Gastrocnemius medialis (tissue), 4 donors: ENCODE results near the gene TSEN15. TPM values are rescaled to one million over a fixed set of nuclear protein-coding genes. Genes with fewer than 3 reads are reported as not detected.
A peak's percentile ranks its signal among the peaks of the same experiment; 100 is the strongest.
"Not testable (repeated sequence)": the region's sequence is repeated elsewhere in the genome, so short reads cannot be mapped to it uniquely, and the experiment has no call there.

Experiments used
- ATAC-seq, 2 donors: fragments of 150-250 bp; one replicate each; pipeline ENCODE4 v1.9.1; 2016
- DNase-seq, 2 donors: peaks; one replicate each; pipeline ENCODE4 v3.0.0-alpha.2; 2019
- H3K27ac ChIP-seq, 4 donors: fragments of 200-600 bp; sonication (generic); 1 replicate in 1 of 4; 2 replicates in 3 of 4; pipeline ENCODE4 v1.5.1; 2016 to 2018; ENCODE audit warnings: mild to moderate bottlenecking in 2 of 4, moderate library complexity in 1 of 4
- H3K27me3 ChIP-seq, 3 donors: fragments of 200-600 bp; sonication (generic) in 2 of 3; 1 replicate in 1 of 3; 2 replicates in 2 of 3; pipeline versions ENCODE4 v1.5.1 to v1.6.0; 2016 to 2019; ENCODE audit warnings: mild to moderate bottlenecking in 1 of 3, moderate library complexity in 1 of 3
- H3K36me3 ChIP-seq, 2 donors: fragments of 200-600 bp; sonication (generic) in 1 of 2; one replicate each; pipeline ENCODE4 v1.5.1; 2017 to 2018
- H3K4me1 ChIP-seq, 2 donors: fragments of 200-600 bp; sonication (generic) in 1 of 2; one replicate each; pipeline ENCODE4 v1.5.1; 2016 to 2017; ENCODE audit warnings: mild to moderate bottlenecking in 2 of 2
- H3K4me3 ChIP-seq, 4 donors: fragments of 200-600 bp; sonication (generic) in 3 of 4; 1 replicate in 1 of 4; 2 replicates in 3 of 4; pipeline ENCODE4 v1.5.1; 2016 to 2019; ENCODE audit warnings: mild to moderate bottlenecking in 2 of 4
- H3K9me3 ChIP-seq, 3 donors: fragments of 200-600 bp; sonication (generic) in 2 of 3; 1 replicate in 1 of 3; 2 replicates in 2 of 3; pipeline ENCODE4 v1.5.1; 2016 to 2019
- CTCF ChIP-seq, 5 experiments: fragments of 450-650 bp in 3 of 5; fragments of 200-600 bp in 2 of 5; sonication (generic) in 2 of 5; IDR thresholded peaks in 4 of 5; conservative IDR thresholded peaks in 1 of 5; 1 replicate in 4 of 5; 2 replicates in 1 of 5; pipeline ENCODE4 v1.5.1; 2016 to 2019; ENCODE audit warnings: antibody characterized with exemption in 5 of 5, mild to moderate bottlenecking in 3 of 5, moderate library complexity in 3 of 5
- POLR2A ChIP-seq, 2 donors: fragments of 450-650 bp; IDR thresholded peaks; one replicate each; pipeline ENCODE4 v1.6.1; 2017; ENCODE audit warnings: antibody characterized with exemption in 2 of 2, mild to moderate bottlenecking in 2 of 2, moderate library complexity in 2 of 2
- in situ Hi-C, 4 donors: fragments of 200-750 bp; cut with MboI; loops; one replicate each; pipeline versions ENCODE4 v1.15.0 to v1.8.0; 2017; ENCODE audit warnings: low sequenced_read_pairs in 4 of 4
- intact Hi-C: fragments of 100-400 bp; cut with DNase I; formaldehyde crosslinking; loops from one replicate; pipeline ENCODE4 v1.15.1; 2023; ENCODE audit warnings: low total_unique reads
- total RNA-seq, 4 donors: library from RNA; depleted of rRNA; stranded (reverse); fragments of >200 nt; gene quantifications; one replicate each; pipeline versions ENCODE4 v1.1.0 to v1.2.3, GENCODE V29; 2016

Gene TSEN15
- total RNA-seq, 4 donors from 2014 or later, result 22.8 to 69.6 (median 38.6) TPM

GRCh38 chr1:184093071-184093470 lies 41.5 kb downstream of the TSEN15 start:
- Histone ChIP-seq H3K4me3 (no peak overlapping the region), H3K4me1 (peaks cover 0 to 9% of the 10 kb centered on the region in 2 donors), H3K27ac (peak overlapping the region in 1 of 4 donors; percentile 21), H3K9me3 (no peaks in the 10 kb centered on the region), H3K27me3 (no peaks in the 10 kb centered on the region), H3K36me3 (no peaks in the 10 kb centered on the region)
- DNase-seq (peak in 1 of 2 donors; percentile 18), ATAC-seq (peak; percentile 79 to 86)
- TF ChIP-seq POLR2A (IDR thresholded peaks at IDR 0.05) (no peak), CTCF (IDR thresholded peaks at IDR 0.05 in 4 of 5, conservative IDR thresholded peaks at IDR 0.05 in 1 of 5) (no peak)
- in situ Hi-C loops (loop anchor here in 2 of 4 donors (25.0 kb wide), 1 partner anchor 594 kb away; no protein-coding TSS in a partner anchor), intact Hi-C loops (no loop called here)

- DNase-seq, result no peak
- Histone ChIP-seq H3K36me3 (no peaks in the 10 kb centered on the region), H3K4me1 (peaks cover 0 to 9% of the 10 kb centered on the region in 2 donors), H3K4me3 (no peak overlapping the region), H3K9me3 (no peaks in the 10 kb centered on the region), H3K27ac (no peak overlapping the region), H3K27me3 (no peaks in the 10 kb centered on the region)
- ATAC-seq, result no peak
- intact Hi-C loops, result no loop called here
- TF ChIP-seq CTCF (IDR thresholded peaks at IDR 0.05 in 4 of 5, conservative IDR thresholded peaks at IDR 0.05 in 1 of 5) (no peak), POLR2A (IDR thresholded peaks at IDR 0.05) (no peak)
- in situ Hi-C loops, result loop anchor here in 2 of 4 donors (25.0 kb wide), 1 partner anchor 591 kb away; no protein-coding TSS in a partner anchor
Measured at GRCh38 chr1:184096005-184096404, 44.5 kb downstream of the TSEN15 start.

GRCh38 chr1:184096580-184096979 lies 45.0 kb downstream of the TSEN15 start:
- H3K27ac ChIP-seq, H3K9me3 ChIP-seq, H3K4me1 ChIP-seq, ATAC-seq, H3K36me3 ChIP-seq, intact Hi-C loops, H3K4me3 ChIP-seq, H3K27me3 ChIP-seq, DNase-seq: not testable (repeated sequence)
- in situ Hi-C loops, result loop anchor here in 2 of 4 donors (25.0 kb wide), 1 partner anchor 591 kb away; no protein-coding TSS in a partner anchor

GRCh38 chr1:184101141-184101540 lies 49.6 kb downstream of the TSEN15 start:
- H3K36me3 ChIP-seq, result no peaks in the 10 kb centered on the region
- no peak overlapping the region for H3K27ac ChIP-seq
- ATAC-seq (no peak), DNase-seq (no peak)
- intact Hi-C loops (no loop called here), in situ Hi-C loops (no loop called here)
- no peak overlapping the region for H3K4me3 ChIP-seq
- H3K27me3 ChIP-seq, result no peaks in the 10 kb centered on the region
- H3K9me3 ChIP-seq, result no peaks in the 10 kb centered on the region
- no peak for TF ChIP-seq CTCF (IDR thresholded peaks at IDR 0.05 in 4 of 5, conservative IDR thresholded peaks at IDR 0.05 in 1 of 5)
- H3K4me1 ChIP-seq, result peaks cover 0 to 6% of the 10 kb centered on the region in 2 donors

- no peaks in the 10 kb centered on the region for H3K36me3 ChIP-seq
- no peak overlapping the region for H3K27ac ChIP-seq
- H3K27me3 ChIP-seq, result no peaks in the 10 kb centered on the region
- peaks cover 0 to 6% of the 10 kb centered on the region in 2 donors for H3K4me1 ChIP-seq
- DNase-seq (no peak), ATAC-seq (no peak)
- in situ Hi-C loops, result no loop called here
- H3K9me3 ChIP-seq, result peaks cover 0 to under 1% (median 0%) of the 10 kb centered on the region in 3 donors
- intact Hi-C loops, result no loop called here
- H3K4me3 ChIP-seq, result no peak overlapping the region
- TF ChIP-seq CTCF (IDR thresholded peaks at IDR 0.05 in 4 of 5, conservative IDR thresholded peaks at IDR 0.05 in 1 of 5), result no peak
- TF ChIP-seq POLR2A (IDR thresholded peaks at IDR 0.05), result no peak
Measured at GRCh38 chr1:184101571-184101970, 50.0 kb downstream of the TSEN15 start.
